Measurements from ENCODE around the gene SLC12A6.

The SLC12A6 gene

DNA sequence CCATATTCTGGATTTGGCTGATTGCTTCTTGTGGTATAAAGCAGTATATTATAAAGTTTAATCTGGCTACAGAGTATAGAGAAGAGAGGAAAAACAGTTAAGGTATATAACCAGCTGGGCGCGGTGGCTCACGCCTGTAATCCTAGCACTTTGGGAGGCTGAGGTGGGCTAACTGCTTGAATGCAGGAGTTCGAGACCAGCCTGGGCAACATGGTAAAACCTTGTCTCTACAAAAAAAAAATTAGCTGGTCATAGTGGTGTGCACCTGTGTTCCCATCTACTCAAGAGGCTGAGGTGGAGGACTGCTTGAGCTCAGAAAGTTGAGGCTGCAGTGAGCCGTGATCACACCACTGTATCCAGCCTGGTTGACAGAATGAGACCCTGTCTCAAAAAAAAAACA, 7.3 kb downstream of the SLC12A6 start:
- H3K9ac ChIP-seq (ENCODE audit: insufficient read length, low read depth): no peak overlapping the region
- DNase-seq (ENCODE audit: low read depth, low spot score): no peak
- H3K4me1 ChIP-seq (ENCODE audit: insufficient read depth, insufficient read length): no peaks in the 10 kb centered on the region
- TF ChIP-seq SUZ12 (IDR thresholded peaks at IDR 0.05; ENCODE audit: extremely low read depth, insufficient read depth, insufficient read length) (no peak), YY1 (IDR thresholded peaks at IDR 0.05; ENCODE audit: insufficient read depth, insufficient read length) (no peak), ZNF274 (IDR thresholded peaks at IDR 0.05; ENCODE audit: low read depth, low read length) (no peak)
- no peaks in the 10 kb centered on the region for H3K9me3 ChIP-seq (ENCODE audit: insufficient read depth, low read length)
- H3K4me3 ChIP-seq (ENCODE audit: insufficient read length, low read depth): no peak overlapping the region
- no peaks in the 10 kb centered on the region for H3K27me3 ChIP-seq (ENCODE audit: insufficient read depth, insufficient read length)
- H3K36me3 ChIP-seq (ENCODE audit: insufficient read depth, insufficient read length, low read length): no peaks in the 10 kb centered on the region

DNA sequence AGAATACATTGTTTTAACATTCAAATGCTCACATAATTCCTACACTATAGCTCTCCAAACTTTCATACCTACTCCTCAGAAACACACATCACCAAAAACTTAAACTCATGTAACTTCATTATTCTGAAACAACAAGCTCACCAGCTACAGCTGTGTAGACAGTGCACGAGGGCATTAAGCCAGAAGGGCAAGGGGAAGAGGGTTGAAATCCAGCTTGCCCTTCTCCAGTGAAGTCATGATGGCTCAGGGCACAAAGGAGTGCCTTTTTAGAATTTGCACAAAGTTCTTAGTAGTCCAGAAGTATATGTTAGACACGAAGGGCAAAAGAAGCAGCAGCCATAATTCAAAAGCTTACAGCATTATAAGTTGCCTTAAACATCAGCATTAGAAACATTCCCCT, 8.6 kb downstream of the SLC12A6 start:
- no peaks in the 10 kb centered on the region for H3K9me3 ChIP-seq (ENCODE audit: insufficient read depth, low read length)
- H3K36me3 ChIP-seq (ENCODE audit: insufficient read depth, insufficient read length, low read length): no peaks in the 10 kb centered on the region
- no peak overlapping the region for H3K4me3 ChIP-seq (ENCODE audit: insufficient read length, low read depth)
- H3K4me1 ChIP-seq (ENCODE audit: insufficient read depth, insufficient read length): no peaks in the 10 kb centered on the region
- H3K9ac ChIP-seq (ENCODE audit: insufficient read length, low read depth): no peak overlapping the region
- no peak for TF ChIP-seq ZNF274 (IDR thresholded peaks at IDR 0.05; ENCODE audit: low read depth, low read length)
- no peaks in the 10 kb centered on the region for H3K27me3 ChIP-seq (ENCODE audit: insufficient read depth, insufficient read length)
- no peak for DNase-seq (ENCODE audit: low read depth, low spot score)

DNA sequence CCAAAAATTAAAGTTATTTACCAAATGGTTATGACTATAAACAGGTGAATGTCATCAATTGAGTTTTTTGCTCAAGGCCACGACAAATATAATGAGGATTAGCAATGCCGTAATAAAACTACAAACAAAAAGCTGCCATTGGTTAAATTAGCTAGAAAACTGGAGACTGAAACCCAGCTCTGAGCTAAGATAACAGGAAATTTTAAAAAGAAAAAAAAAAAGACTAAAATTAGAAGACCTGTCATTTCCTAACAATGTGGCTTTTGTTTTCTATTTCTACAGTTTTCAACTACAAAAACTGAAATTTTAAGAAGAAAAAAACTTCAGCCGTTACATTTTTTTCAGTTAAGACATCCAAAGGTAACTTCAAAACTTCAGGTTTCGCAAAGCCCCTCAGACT, 9.7 kb downstream of the SLC12A6 start:
- Histone ChIP-seq H3K4me3 (ENCODE audit: insufficient read length, low read depth) (no peak overlapping the region), H3K4me1 (ENCODE audit: insufficient read depth, insufficient read length) (no peaks in the 10 kb centered on the region), H3K27me3 (ENCODE audit: insufficient read depth, insufficient read length) (no peaks in the 10 kb centered on the region), H3K9ac (ENCODE audit: insufficient read length, low read depth) (no peak overlapping the region), H3K36me3 (ENCODE audit: insufficient read depth, insufficient read length, low read length) (no peaks in the 10 kb centered on the region), H3K9me3 (ENCODE audit: insufficient read depth, low read length) (no peaks in the 10 kb centered on the region)
- TF ChIP-seq ZNF274 (IDR thresholded peaks at IDR 0.05; ENCODE audit: low read depth, low read length): no peak
- TF ChIP-seq YY1 (IDR thresholded peaks at IDR 0.05; ENCODE audit: insufficient read depth, insufficient read length): no peak
- no peak for TF ChIP-seq SUZ12 (IDR thresholded peaks at IDR 0.05; ENCODE audit: extremely low read depth, insufficient read depth, insufficient read length)
- no peak for DNase-seq (ENCODE audit: low read depth, low spot score)

DNA sequence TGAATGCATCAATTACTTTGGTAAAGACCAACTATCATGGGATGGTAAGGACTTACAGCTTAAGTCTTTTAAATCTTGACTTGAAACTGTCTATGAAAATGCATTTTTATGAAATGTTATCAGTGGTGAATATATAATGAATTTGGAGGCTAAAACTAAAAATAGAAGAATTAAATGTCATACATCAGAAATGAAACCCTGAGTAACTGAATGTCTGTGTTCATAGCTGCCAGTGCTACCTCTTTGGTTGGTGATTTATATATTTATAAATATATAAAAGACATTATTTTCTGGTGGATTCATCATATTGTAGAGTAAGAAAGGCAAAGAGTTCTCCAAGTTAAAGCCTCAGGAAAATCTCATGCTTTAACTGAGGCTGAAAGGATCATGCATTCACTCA, 12.2 kb downstream of the SLC12A6 start:
- Histone ChIP-seq H3K4me3 (ENCODE audit: insufficient read length, low read depth) (no peak overlapping the region), H3K9ac (ENCODE audit: insufficient read length, low read depth) (no peak overlapping the region), H3K4me1 (ENCODE audit: insufficient read depth, insufficient read length) (no peaks in the 10 kb centered on the region), H3K36me3 (ENCODE audit: insufficient read depth, insufficient read length, low read length) (no peaks in the 10 kb centered on the region), H3K9me3 (ENCODE audit: insufficient read depth, low read length) (no peaks in the 10 kb centered on the region), H3K27me3 (ENCODE audit: insufficient read depth, insufficient read length) (no peaks in the 10 kb centered on the region)
- DNase-seq (ENCODE audit: low read depth, low spot score): no peak
- TF ChIP-seq YY1 (IDR thresholded peaks at IDR 0.05; ENCODE audit: insufficient read depth, insufficient read length) (no peak), ZNF274 (IDR thresholded peaks at IDR 0.05; ENCODE audit: low read depth, low read length) (no peak), SUZ12 (IDR thresholded peaks at IDR 0.05; ENCODE audit: extremely low read depth, insufficient read depth, insufficient read length) (no peak)

DNA sequence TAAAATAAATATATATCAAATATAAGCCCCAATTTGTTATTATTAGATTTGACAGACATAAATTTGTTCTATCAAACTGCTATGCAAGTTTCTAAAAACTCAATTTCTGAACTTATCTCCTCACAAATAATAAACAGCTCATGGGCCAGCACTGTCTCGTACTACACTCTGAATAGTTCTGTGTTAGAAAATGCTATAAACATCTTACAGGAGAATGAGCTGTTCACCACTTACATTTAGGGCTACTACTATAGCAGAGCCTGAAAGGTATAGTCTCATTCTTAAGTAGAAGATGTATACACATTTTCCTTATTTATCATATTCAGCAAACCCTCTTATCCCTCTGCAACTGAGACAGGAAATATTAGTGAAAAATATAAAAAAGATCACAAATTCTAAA, 12.6 kb downstream of the SLC12A6 start:
- DNase-seq (ENCODE audit: low read depth, low spot score): no peak
- no peaks in the 10 kb centered on the region for H3K27me3 ChIP-seq (ENCODE audit: insufficient read depth, insufficient read length)
- H3K4me3 ChIP-seq (ENCODE audit: insufficient read length, low read depth): no peak overlapping the region
- no peak overlapping the region for H3K9ac ChIP-seq (ENCODE audit: insufficient read length, low read depth)
- no peaks in the 10 kb centered on the region for H3K4me1 ChIP-seq (ENCODE audit: insufficient read depth, insufficient read length)
- no peak for TF ChIP-seq SUZ12 (IDR thresholded peaks at IDR 0.05; ENCODE audit: extremely low read depth, insufficient read depth, insufficient read length)
- no peak for TF ChIP-seq YY1 (IDR thresholded peaks at IDR 0.05; ENCODE audit: insufficient read depth, insufficient read length)
- TF ChIP-seq ZNF274 (IDR thresholded peaks at IDR 0.05; ENCODE audit: low read depth, low read length): no peak
- H3K9me3 ChIP-seq (ENCODE audit: insufficient read depth, low read length): no peaks in the 10 kb centered on the region
- no peaks in the 10 kb centered on the region for H3K36me3 ChIP-seq (ENCODE audit: insufficient read depth, insufficient read length, low read length)

DNA sequence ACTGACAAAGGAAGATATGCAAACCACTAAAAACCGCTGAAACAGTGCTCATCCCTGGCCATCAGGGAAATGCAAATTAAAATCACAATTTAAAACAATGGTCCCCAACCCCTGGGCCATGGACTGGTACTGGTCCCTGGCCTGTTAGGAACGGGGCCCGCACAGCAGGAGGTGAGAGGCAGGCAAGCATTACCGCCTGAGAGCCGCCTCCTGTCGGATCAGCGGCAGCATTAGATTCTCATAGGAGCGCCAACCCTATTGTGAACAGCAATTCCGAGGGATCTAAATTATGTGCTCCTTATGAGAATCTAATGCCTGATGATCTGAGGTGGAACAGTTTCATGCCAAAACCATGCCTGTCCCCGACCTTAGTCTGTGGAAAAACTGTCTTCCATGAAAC, 14.4 kb downstream of the SLC12A6 start:
- DNase-seq (ENCODE audit: low read depth, low spot score): no peak
- Histone ChIP-seq H3K9ac (ENCODE audit: insufficient read length, low read depth) (no peak overlapping the region), H3K4me3 (ENCODE audit: insufficient read length, low read depth) (no peak overlapping the region), H3K4me1 (ENCODE audit: insufficient read depth, insufficient read length) (no peaks in the 10 kb centered on the region), H3K27me3 (ENCODE audit: insufficient read depth, insufficient read length) (no peaks in the 10 kb centered on the region), H3K9me3 (ENCODE audit: insufficient read depth, low read length) (no peaks in the 10 kb centered on the region), H3K36me3 (ENCODE audit: insufficient read depth, insufficient read length, low read length) (no peaks in the 10 kb centered on the region)
- no peak for TF ChIP-seq SUZ12 (IDR thresholded peaks at IDR 0.05; ENCODE audit: extremely low read depth, insufficient read depth, insufficient read length)
- no peak for TF ChIP-seq ZNF274 (IDR thresholded peaks at IDR 0.05; ENCODE audit: low read depth, low read length)
- TF ChIP-seq YY1 (IDR thresholded peaks at IDR 0.05; ENCODE audit: insufficient read depth, insufficient read length): no peak

DNA sequence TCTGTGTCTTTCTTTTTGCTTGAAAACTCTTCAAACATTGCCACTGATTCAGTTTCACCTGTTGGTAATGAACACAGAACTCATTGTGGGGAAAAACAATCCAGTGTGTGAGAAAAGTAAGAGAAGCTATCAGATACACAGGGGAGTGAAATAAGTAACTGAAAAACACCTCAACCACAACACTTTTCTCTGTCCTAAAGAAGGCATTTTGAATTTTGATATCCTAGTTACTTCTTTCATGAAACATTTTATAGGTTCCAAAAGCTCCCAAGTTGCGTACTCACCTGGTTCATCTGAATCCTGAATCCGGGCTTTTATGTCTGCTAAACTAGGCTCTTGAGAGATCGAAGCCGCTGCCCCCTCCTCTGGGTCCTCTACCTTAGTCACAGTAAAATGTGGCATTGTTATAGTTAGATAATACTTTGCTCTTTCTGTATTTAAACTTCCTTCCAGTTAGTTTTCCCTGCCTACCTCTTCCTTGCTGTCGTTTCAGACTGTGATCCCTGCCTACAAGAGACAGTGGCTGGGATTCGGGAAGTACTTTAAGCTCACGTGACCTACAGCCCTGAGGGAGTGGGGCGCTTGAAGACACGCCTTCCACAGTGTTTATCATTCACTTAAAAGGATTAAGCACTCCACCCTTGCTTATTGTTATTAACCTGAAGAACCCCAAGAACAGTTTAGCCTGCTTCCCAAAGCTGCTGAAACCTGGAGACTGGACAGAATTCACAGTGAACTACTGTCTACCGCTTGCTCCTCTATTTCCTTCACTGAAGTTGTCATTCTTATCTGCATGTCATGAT, 19.1 kb downstream of the SLC12A6 start:
- Histone ChIP-seq H3K9me3 (ENCODE audit: insufficient read depth, low read length) (no peaks in the 10 kb centered on the region), H3K27me3 (ENCODE audit: insufficient read depth, insufficient read length) (no peaks in the 10 kb centered on the region), H3K4me3 (ENCODE audit: insufficient read length, low read depth) (peak overlapping the region; percentile 33), H3K36me3 (ENCODE audit: insufficient read depth, insufficient read length, low read length) (no peaks in the 10 kb centered on the region), H3K4me1 (ENCODE audit: insufficient read depth, insufficient read length) (no peaks in the 10 kb centered on the region), H3K9ac (ENCODE audit: insufficient read length, low read depth) (peak overlapping the region; percentile 45)
- no peak for TF ChIP-seq SUZ12 (IDR thresholded peaks at IDR 0.05; ENCODE audit: extremely low read depth, insufficient read depth, insufficient read length)
- DNase-seq (ENCODE audit: low read depth, low spot score): peak; percentile 30
